GM21825 (cell line): ENCODE results near the gene CCNYL1.

ENCODE experiments used
- ATAC-seq: cut with Tn5 transposase; IDR thresholded peaks from one replicate; pipeline ENCODE4 v1.9.1; 2021; ENCODE audit warnings: mild to moderate bottlenecking, moderate library complexity; ENCODE audit not compliant: unreplicated experiment

The CCNYL1 gene

DNA sequence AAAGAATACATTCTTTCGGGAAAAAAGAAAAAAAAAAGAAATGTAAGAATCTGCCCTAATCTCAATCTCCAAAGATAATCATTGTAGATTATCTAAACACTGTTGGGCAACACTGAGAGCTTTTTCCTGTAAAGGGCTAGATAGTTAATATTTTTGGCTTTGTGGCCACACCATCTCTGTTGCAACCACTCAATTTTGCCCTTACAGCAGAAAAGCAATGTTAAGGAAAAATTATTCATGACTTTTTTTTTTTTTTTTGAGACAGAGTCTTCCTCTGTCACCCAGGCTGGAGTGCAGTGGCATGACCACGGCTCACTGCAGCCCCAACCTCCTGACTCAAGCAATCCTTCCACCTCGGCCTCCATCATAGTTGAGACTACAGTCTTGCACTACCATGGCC lies 75.6 kb downstream of the CCNYL1 start:
- ATAC-seq = no peak

DNA sequence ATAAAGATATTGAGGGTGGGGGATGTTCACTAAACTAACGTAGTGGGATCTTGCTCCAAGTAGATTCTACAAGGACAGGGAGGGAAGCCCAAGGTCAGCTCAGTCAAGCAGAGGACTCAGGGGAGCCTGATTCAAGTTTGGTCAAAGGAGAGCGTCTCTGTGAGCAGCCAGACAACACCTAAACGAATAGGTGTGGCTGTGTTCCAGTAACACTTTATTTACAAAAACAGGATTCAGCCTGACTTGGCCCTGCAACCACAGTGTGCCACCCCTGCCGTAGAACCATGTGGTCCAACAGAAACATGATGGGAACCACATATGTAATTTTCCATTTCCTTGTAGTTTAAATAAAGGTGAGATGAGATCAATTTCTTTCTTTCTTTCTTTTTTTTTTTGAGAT lies 76.4 kb downstream of the CCNYL1 start:
- no peak for ATAC-seq

DNA sequence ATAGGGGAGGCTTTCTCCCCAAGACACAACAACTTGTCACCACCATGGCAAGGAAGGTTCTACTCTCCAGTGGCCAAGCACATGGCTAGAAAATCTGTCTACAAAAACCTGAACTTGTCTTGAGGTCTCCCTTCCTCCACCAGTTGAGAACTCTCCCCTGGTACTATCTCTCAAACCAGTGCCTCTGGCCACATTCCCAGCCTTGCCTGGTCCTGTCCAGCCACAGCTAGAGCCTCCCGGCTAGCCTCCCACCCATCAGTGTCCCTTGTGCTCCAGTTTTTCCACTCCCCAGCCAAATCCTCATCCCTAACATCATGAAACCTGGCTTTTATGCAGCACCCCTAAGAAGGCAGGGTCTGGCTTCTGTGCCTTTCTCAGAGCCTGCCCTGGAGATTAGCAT lies 79.5 kb downstream of the CCNYL1 start:
- ATAC-seq = no peak

DNA sequence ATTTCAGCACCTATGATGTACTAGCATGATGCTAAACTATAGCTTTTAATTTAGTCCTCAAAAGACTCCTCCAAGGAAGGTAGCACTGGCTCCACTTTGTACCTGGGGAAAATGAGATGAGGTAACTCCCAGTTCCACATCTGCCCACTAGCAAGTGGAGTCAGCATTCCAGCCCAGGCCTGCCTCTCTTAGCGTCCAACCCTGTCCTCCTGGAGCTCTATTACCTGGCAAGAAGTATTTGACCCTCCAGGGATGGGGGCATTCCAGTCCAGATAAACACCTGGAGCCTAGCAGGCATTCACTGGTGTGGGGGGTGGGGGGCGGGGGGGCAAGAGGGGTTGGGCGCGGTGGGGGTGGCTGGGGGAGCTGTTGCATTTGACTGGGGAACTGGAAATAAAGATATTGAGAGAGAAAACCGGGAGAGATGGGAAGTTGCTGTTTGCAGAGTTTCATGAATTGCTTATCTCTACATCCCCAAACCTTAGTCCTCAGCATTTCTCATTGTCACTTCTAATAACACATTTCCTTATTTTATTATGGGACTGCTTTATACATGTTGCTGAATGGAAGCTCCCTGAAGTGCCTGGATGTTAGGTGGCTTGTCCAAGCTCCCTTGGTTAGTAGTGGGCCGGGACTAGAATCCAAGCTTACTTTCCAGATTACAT lies 80.3 kb downstream of the CCNYL1 start:
- ATAC-seq = no peak

DNA sequence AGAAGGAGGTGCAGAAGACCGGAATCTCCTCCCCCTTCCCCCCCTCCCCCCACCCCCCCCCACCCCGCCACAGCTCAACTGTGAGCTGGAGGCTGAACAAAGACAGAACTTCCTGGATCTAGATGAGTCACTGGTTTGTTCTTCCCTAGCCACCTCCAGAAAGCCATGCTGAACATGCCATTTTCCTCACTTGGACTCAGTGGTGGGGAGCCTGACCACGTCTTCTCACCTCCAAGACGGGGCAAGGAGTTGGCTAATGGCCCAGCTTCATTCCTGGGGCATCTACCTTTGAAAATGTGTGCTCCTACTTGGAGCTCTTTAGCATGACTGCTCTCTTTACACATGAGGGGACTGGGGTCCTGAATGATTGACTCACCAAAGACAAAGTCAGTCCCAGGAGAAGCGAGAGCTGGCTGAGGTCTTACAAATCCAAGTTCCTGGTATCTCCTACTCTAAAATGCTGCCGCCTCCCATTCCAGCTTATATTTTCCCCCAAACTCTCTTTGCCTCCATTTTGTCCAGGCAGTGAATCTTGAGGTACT lies 80.9 kb downstream of the CCNYL1 start:
- ATAC-seq = no peak

DNA sequence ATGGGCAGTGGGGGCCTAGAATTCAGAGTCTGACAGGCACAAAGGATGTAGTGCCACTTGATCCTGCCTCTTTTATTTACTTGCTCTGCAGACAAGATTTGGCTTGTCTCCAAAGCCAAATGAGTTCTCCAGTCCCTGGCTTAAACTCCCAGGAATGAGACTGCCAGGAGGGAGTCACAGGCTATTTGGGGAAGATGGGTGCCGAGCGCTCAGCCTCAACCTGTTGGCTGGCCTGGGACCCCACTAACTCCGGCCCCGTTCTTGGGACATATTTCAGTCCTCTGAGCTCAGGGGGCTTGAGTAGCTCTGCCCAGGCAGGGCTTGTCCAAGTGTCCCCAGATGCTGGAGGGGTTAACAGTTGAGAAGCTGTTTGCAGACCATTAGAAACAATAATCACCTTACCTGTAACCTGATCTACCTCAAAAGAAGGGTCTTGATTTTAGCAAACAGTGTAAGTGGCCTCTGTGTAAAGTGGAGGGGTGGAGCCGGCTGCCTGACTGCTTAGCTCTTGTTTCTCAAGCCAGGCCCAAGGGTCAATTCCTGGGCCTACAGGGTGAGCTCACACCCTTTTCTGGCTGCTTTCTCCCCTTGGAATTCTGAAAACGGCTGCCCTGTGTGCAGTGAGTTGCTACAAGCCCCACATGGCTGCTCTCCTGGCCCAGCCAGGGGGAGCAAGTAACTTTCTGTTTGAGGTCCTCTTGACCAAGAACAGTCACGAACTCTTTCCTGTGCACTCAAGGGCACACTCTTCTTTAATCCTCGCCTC lies 85.3 kb downstream of the CCNYL1 start:
- no peak for ATAC-seq

DNA sequence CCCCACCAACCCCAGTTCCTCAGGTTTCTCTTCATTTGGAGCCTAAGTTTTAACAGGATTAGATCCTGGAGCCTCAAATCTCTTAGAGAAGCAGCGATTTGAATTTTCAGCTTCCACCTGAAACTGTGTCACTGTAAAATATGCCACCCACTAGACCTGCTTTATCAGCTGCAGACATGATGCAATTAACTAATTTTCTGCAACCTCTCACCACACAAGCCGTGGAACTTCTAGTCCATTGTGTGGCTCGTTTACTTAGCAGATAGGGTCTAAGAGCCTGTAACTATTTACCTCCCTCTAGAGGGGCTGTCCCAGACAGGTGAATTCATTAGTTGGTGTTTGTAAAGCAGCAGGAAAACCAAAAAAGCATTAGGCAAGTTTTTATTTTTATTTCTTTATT lies 89.8 kb downstream of the CCNYL1 start:
- ATAC-seq = no peak

DNA sequence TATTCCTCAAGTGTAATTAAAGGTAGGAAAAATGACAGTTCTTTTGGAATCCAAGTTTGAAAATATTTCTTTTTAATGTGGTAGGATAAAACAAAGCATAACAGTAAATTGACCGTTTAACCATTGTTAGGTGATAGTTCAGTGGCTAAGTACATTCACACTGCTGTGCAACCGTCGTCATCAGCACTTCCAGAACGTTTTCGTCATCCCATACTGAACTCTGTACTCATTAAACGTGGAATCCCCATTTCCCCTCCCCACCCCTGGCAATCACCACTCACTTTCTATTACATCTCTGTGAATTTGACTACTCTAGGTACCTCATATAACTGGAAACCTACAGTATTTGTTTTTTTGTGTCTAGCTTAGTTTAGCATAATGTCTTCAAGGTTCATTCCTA lies 91.2 kb downstream of the CCNYL1 start:
- no peak for ATAC-seq
